DOHH2 (cell line): ENCODE measurements around the gene ELOB.

Experiments
- H3F3A ChIP-seq: fragments of 200-600 bp; sonication (generic), shearing (Covaris generic); 2 replicates; pipeline ENCODE4 v1.6.0; 2016; ENCODE audit warnings: antibody characterized with exemption, mild to moderate bottlenecking; ENCODE audit not compliant: control insufficient read depth, insufficient read depth
- H3K27ac ChIP-seq: fragments of 200-600 bp; sonication (generic); 2 replicates; pipeline ENCODE4 v1.5.1; 2014; ENCODE audit warnings: low read depth, mild to moderate bottlenecking, low read length, moderate library complexity
- H3K27me3 ChIP-seq: fragments of 200-600 bp; sonication (generic); 2 replicates; pipeline ENCODE4 v1.6.1; 2014; ENCODE audit warnings: mild to moderate bottlenecking, low read length, mixed read lengths; ENCODE audit not compliant: control insufficient read depth
- H3K36me3 ChIP-seq: fragments of 200-600 bp; sonication (generic); 2 replicates; pipeline ENCODE4 v1.6.1; 2014; ENCODE audit warnings: mild to moderate bottlenecking, low read length, moderate library complexity, mixed read lengths; ENCODE audit not compliant: control insufficient read depth
- H3K4me1 ChIP-seq: fragments of 200-600 bp; sonication (generic); 2 replicates; pipeline ENCODE4 v1.6.1; 2014; ENCODE audit warnings: mild to moderate bottlenecking, low read length, mixed read lengths; ENCODE audit not compliant: control insufficient read depth
- H3K4me2 ChIP-seq: fragments of 200-600 bp; sonication (generic); 2 replicates; pipeline ENCODE4 v1.6.0; 2014; ENCODE audit warnings: mild to moderate bottlenecking, low read length, moderate library complexity
- H3K4me3 ChIP-seq: fragments of 200-600 bp; sonication (generic); 2 replicates; pipeline ENCODE4 v1.5.1; 2014; ENCODE audit warnings: mild to moderate bottlenecking, low read length, mixed read lengths
- H3K79me2 ChIP-seq: fragments of 200-600 bp; sonication (generic); 2 replicates; pipeline ENCODE4 v1.6.1; 2014; ENCODE audit warnings: mild to moderate bottlenecking, low read length, mixed read lengths; ENCODE audit not compliant: control insufficient read depth
- H3K9me2 ChIP-seq: fragments of 200-600 bp; sonication (generic); replicated peaks from 2 replicates; pipeline ENCODE4 v1.6.1; 2014; ENCODE audit warnings: mild to moderate bottlenecking, low read length, mixed read lengths; ENCODE audit not compliant: control insufficient read depth
- H3K9me3 ChIP-seq: fragments of 200-600 bp; sonication (generic); 2 replicates; pipeline ENCODE4 v1.6.1; 2014; ENCODE audit warnings: antibody characterized with exemption, low read length, mixed read lengths; ENCODE audit not compliant: control insufficient read depth, insufficient read depth
- H4K20me1 ChIP-seq: fragments of 200-600 bp; sonication (generic); 2 replicates; pipeline ENCODE4 v1.6.0; 2014; ENCODE audit warnings: low read depth, mild to moderate bottlenecking, antibody characterized with exemption, low read length, moderate library complexity; ENCODE audit not compliant: control insufficient read depth, insufficient read depth
- EZH2phosphoT487 ChIP-seq: fragments of 200-600 bp; sonication (generic); IDR thresholded peaks from 2 replicates; pipeline ENCODE4 v1.6.1; 2017; ENCODE audit warnings: borderline replicate concordance, mild to moderate bottlenecking, antibody characterized with exemption, low read length, moderate library complexity, mixed read lengths
- TF ChIP-seq, protein P1 (sequence below): fragments of 200-600 bp; sonication (generic); IDR thresholded peaks from one replicate; pipeline ENCODE4 v1.5.1; 2014; ENCODE audit warnings: antibody characterized with exemption, mild to moderate bottlenecking, low read depth, low read length; ENCODE audit not compliant: poor library complexity, severe bottlenecking

The ELOB gene

DNA sequence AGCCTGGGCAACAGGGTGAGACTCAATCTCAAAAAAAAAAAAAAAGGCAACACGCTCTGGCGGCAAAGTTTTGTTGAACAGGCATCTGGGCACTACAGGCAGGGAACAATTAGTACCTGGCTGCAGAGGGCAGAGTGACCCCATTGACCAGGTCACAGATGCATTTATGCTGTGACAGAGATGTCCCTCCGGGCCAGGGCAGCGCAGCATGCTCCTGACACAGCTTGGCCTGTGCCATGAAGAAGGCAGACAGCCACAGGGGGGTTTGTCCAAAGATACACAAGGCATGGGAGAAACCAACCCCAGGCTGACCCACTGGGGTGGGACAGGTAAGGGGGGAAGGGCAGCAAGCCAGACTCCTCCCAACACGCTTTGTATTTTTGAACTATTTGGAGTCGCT, 32.4 kb downstream of the ELOB start:
- Histone ChIP-seq H3K36me3 (peaks cover 8% of the 10 kb centered on the region), H3K9me3 (no peaks in the 10 kb centered on the region), H3K4me3 (no peak overlapping the region), H3K27ac (no peak overlapping the region), H3K4me1 (0 out of 2 replicates have a peak, but pooled peaks cover 4% of the 10 kb centered on the region), H4K20me1 (no peaks in the 10 kb centered on the region), H3K27me3 (no peaks in the 10 kb centered on the region), H3K79me2 (peaks cover 6% of the 10 kb centered on the region), H3F3A (no peaks in the 10 kb centered on the region), H3K4me2 (no peak overlapping the region), H3K9me2 (no peaks in the 10 kb centered on the region)
- TF ChIP-seq, protein P1, sequence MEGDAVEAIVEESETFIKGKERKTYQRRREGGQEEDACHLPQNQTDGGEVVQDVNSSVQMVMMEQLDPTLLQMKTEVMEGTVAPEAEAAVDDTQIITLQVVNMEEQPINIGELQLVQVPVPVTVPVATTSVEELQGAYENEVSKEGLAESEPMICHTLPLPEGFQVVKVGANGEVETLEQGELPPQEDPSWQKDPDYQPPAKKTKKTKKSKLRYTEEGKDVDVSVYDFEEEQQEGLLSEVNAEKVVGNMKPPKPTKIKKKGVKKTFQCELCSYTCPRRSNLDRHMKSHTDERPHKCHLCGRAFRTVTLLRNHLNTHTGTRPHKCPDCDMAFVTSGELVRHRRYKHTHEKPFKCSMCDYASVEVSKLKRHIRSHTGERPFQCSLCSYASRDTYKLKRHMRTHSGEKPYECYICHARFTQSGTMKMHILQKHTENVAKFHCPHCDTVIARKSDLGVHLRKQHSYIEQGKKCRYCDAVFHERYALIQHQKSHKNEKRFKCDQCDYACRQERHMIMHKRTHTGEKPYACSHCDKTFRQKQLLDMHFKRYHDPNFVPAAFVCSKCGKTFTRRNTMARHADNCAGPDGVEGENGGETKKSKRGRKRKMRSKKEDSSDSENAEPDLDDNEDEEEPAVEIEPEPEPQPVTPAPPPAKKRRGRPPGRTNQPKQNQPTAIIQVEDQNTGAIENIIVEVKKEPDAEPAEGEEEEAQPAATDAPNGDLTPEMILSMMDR = no peak
- no peak for TF ChIP-seq EZH2phosphoT487

DNA sequence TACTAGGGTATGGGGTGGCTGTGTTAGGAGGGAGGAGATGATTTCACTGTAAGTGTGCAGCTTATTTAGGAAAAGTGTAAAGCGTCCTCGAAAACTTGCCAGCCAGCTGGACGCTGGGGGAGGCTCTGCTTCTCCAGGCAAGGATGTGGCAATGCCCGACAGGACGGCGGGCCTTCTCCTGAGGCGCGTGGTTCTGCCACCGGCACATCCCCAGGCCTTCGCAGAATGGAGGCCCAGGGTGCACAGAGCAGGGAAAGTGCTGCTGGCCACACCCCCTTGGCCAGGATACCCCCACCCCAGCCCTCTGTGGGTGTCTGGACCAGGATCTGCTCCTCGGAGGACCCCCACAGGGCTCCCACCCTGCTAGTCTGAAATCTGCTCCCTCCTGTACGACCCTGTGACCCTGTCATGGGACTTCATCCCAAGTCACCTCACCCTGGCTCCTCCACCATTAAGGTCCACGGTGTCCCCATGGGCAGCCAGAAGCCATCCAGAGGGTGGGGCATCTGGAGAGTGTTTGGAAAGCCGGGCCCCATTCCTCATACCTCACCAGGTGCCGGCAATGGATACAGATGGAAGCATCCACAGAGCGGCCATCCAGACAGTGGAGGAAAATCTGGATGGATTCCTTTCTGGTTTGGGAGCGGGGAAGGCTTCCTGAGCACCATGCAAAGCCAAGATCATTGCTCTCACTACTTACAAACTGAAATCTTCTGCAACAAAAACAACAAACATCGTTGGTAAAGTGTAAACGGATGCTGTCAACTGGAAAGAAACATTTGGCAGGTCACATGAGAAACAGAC, 33.9 kb downstream of the ELOB start:
- H3K4me1 ChIP-seq = 0 out of 2 replicates have a peak, but pooled peaks cover 3% of the 10 kb centered on the region

DNA sequence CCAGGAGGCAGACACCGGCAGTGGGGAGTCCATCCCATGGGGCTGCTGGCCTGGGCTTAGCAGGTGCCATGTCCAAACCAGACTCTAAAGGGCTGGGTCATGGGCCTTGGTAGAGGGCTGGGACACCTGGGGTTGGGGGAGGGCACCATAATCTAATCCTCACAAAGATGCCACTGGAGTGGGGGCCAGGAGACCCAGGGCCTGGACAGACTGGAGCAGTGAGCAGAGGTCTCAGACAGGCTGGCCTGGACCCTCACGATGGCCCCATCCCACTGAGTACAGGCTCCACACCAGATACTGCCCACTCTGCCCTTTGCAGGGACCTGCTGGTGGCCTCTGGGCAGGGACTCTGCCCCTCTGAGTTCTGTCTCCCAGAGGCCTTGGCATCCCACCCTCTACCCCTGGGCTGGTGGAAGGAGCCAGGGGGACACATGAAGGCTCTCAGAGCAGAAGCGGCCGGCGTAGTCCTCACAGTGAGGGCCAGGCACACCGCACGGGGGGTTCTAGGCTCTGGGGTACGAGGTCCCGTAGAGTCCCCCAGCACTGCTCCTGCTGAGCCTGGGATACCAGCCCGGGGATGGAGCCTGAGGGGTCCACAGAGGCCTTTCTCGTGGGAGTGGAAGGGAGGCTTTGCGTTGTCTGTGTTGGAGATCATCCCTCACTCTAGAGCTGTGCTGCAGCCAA, 34.6 kb downstream of the ELOB start:
- Histone ChIP-seq H3K27ac (no peak overlapping the region), H3K79me2 (no peaks in the 10 kb centered on the region), H3K9me2 (no peaks in the 10 kb centered on the region), H3K9me3 (no peaks in the 10 kb centered on the region), H3K4me2 (no peak overlapping the region), H3K4me3 (no peak overlapping the region), H3F3A (no peaks in the 10 kb centered on the region), H3K27me3 (no peaks in the 10 kb centered on the region), H3K4me1 (0 out of 2 replicates have a peak, but pooled peaks cover 3% of the 10 kb centered on the region), H4K20me1 (no peaks in the 10 kb centered on the region), H3K36me3 (no peaks in the 10 kb centered on the region)
- TF ChIP-seq EZH2phosphoT487 = no peak
- TF ChIP-seq, protein P1 = no peak

More for the DNA sequence above, 33.9 kb downstream of the ELOB start:
- Histone ChIP-seq H3K36me3 (no peaks in the 10 kb centered on the region), H3K9me3 (no peaks in the 10 kb centered on the region), H3K27me3 (no peaks in the 10 kb centered on the region), H4K20me1 (no peaks in the 10 kb centered on the region), H3K27ac (no peak overlapping the region), H3K9me2 (no peaks in the 10 kb centered on the region), H3K79me2 (no peaks in the 10 kb centered on the region), H3F3A (no peaks in the 10 kb centered on the region), H3K4me3 (no peak overlapping the region), H3K4me2 (no peak overlapping the region)
- no peak for TF ChIP-seq EZH2phosphoT487
- TF ChIP-seq, protein P1 = no peak
